ENCODE results near the gene RPAIN. TPM values are rescaled to one million over a fixed set of nuclear protein-coding genes. Genes with fewer than 3 reads are reported as not detected.
A peak's percentile ranks its signal among the peaks of the same experiment; 100 is the strongest.

RPAIN gene
- total and polyA plus RNA-seq, 2 of the 8 experiments (the other 6 are each of a cell fraction or from before 2014, with no cell fraction given), result 54.5 to 57.7 TPM

- Histone ChIP-seq H3K56ac (replicated peaks; ENCODE audit: insufficient read length, low read depth, low read length) (no peak overlapping the region), H3K18ac (ENCODE audit: extremely low read depth, low read length) (no peak overlapping the region), H3K36me3 (ENCODE audit: control insufficient read depth in 2 of 4, insufficient read depth in 4 of 4, low read length in 3 of 4) (peaks cover 21 to 58% (median 39%) of the 10 kb centered on the region in 4 experiments), H3K79me1 (ENCODE audit: low read depth, low read length) (peaks cover 4% of the 10 kb centered on the region; the same call in 1 of the 2 replicates), H3K4me3 (ENCODE audit: extremely low read depth in 1 of 4, insufficient read depth in 2 of 4, low read depth in 3 of 4, low read length in 4 of 4) (peak overlapping the region; percentile 74 to 99 (median 90)), H3K79me2 (ENCODE audit: control insufficient read depth in 1 of 2, insufficient read depth in 2 of 2, low read length in 2 of 2) (peaks cover 12 to 41% of the 10 kb centered on the region in 2 experiments), H2BK15ac (ENCODE audit: low read length) (no peak overlapping the region), H2BK20ac (ENCODE audit: low read length) (no peak overlapping the region), H3K27ac (ENCODE audit: low read depth, low read length) (no peak overlapping the region), H3K9ac (replicated peaks in 1 of 4; ENCODE audit: extremely low read depth in 1 of 4, low read depth in 3 of 4, low read length in 3 of 4) (peak overlapping the region; percentile 90 to 98 (median 91)), H4K5ac (ENCODE audit: insufficient read length, low read depth, low read length) (no peak overlapping the region), H2AK5ac (ENCODE audit: low read depth, low read length) (no peak overlapping the region), H3K14ac (ENCODE audit: insufficient read length) (no peak overlapping the region), H3K27me3 (replicated peaks in 1 of 4; ENCODE audit: control insufficient read depth in 3 of 4, extremely low read depth in 1 of 4, insufficient read depth in 3 of 4, low read length in 3 of 4) (no peaks in the 10 kb centered on the region), H3K4me2 (ENCODE audit: insufficient read depth in 1 of 2, low read depth in 2 of 2, low read length in 2 of 2) (peak overlapping the region; percentile 82 to 92), H4K20me1 (replicated peaks in 1 of 2; ENCODE audit: control insufficient read depth in 1 of 2, insufficient read depth in 2 of 2, low read length in 2 of 2) (peaks cover 5 to 17% of the 10 kb centered on the region in 2 experiments), H2BK12ac (ENCODE audit: low read depth, low read length) (no peak overlapping the region), H2AFZ (ENCODE audit: low read length) (no peak overlapping the region), H3K23me2 (ENCODE audit: low read depth, low read length) (peaks cover 2% of the 10 kb centered on the region; the same call in 1 of the 2 replicates), H4K91ac (replicated peaks; ENCODE audit: insufficient read length, low read length) (no peak overlapping the region), H4K8ac (ENCODE audit: extremely low read depth, insufficient read depth, low read length) (no peak overlapping the region), H3K23ac (ENCODE audit: insufficient read length) (no peak overlapping the region), H3K9me3 (ENCODE audit: insufficient read depth in 2 of 2, low read depth in 1 of 2, low read length in 1 of 2) (no peaks in the 10 kb centered on the region), H3K4ac (replicated peaks; ENCODE audit: insufficient read length, low read depth, low read length) (no peak overlapping the region), H2BK120ac (replicated peaks; ENCODE audit: low read depth, low read length) (no peak overlapping the region), H3K4me1 (replicated peaks in 1 of 4; ENCODE audit: control insufficient read depth in 3 of 4, insufficient read depth in 4 of 4, low read length in 3 of 4) (no peaks in the 10 kb centered on the region; a peak in 1 of 7 replicates), H2BK5ac (ENCODE audit: low read depth, low read length) (no peak overlapping the region)
- FAIRE-seq, result no peak
- ChIA-PET POLR2A (ENCODE audit: partially characterized antibody) (interaction anchor here (1.4 to 21.2 kb wide), 6 partner anchors 9 to 48 kb away, joined by 4 to 228 read pairs (median 11); partner anchors contain the start of genes DERL2, MIS12, NUP88 and RPAIN), CTCF (ENCODE audit: partially characterized antibody) (interaction anchor here (1.0 to 1.9 kb wide), 2 partner anchors 8 to 14 kb away, joined by 3 to 13 read pairs; no protein-coding TSS in a partner anchor)
- WGBS, 2 experiments (ENCODE audit: extremely low coverage in 1 of 2, insufficient coverage in 1 of 2, insufficient read length in 1 of 2, insufficient replicate concordance in 2 of 2, low coverage in 1 of 2, low lambda C conversion rate in 2 of 2, missing lambda C conversion rate in 1 of 2), result 84% methylated on average over 5 of the region's 5 CpGs; no CpG with 5 or more reads in 1 of the 2 experiments
- TF ChIP-seq ATF3 (IDR thresholded peaks at IDR 0.05; ENCODE audit: insufficient read depth, low read depth, low read length), result no peak
- no peak for TF ChIP-seq TAF1 (IDR thresholded peaks at IDR 0.05; ENCODE audit: low read depth, low read length)
- no peak for TF ChIP-seq E2F6 (IDR thresholded peaks at IDR 0.05)
- TF ChIP-seq EGR1 (IDR thresholded peaks at IDR 0.05; ENCODE audit: borderline replicate concordance, low read depth, low read length), result no peak
- DNase-seq (ENCODE audit: low read depth in 1 of 2, low spot score in 2 of 2), result no peak
Observed at GRCh38 chr17:5437721-5438317, 17.8 kb downstream of the RPAIN start.

Data from H1 (cell line).